A172 (cell line): ENCODE measurements around the gene PNO1. TPM values are rescaled to one million over a fixed set of nuclear protein-coding genes. Genes with fewer than 3 reads are reported as not detected.

Source experiments
- DNase-seq: peaks from one replicate; pipeline ENCODE4 v3.0.0-alpha.2; 2015; ENCODE audit warnings: low spot score
- total RNA-seq: library from RNA; depleted of rRNA; stranded (reverse); fragments of >200 nt; shearing (Covaris generic); gene quantifications from 2 replicates; pipeline ENCODE4 v1.2.3, GENCODE V29; 2014; rRNA removed

The PNO1 gene
- total RNA-seq, 1 experiment from 2014 or later = 63.1 TPM

GRCh38 chr2:68195096-68195495, 37.4 kb downstream of the PNO1 start:
- no peak for DNase-seq

DNA sequence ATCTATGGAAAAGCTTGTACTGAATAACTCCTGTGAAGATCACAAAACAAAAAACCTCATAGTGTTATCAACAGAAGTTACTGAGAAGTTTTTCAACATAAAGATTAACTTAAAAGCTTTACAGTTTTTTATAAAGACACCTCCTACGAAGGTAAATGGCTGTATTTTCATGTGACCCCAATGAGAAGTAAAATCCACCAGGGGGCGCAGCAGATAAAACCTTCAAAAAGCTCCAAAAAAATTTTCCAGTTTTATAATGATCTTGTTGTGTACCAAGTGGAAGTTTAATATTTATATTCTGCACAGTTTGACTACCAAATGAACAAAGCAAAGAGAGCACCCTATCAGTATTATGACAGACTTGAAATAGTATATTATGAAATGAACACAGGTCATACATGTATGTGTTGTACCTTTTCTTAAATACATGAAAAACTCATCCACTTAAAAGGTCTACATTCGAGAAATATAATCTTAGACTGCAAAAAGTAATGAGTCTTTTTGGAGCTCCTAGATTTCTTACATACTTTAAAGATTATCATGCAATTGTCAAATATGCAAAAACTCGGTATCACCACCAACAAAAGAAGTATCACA, 38.5 kb downstream of the PNO1 start:
- peak; percentile 11 for DNase-seq

- DNase-seq = no peak
Measured at GRCh38 chr2:68200157-68200787, 42.6 kb downstream of the PNO1 start.

DNA sequence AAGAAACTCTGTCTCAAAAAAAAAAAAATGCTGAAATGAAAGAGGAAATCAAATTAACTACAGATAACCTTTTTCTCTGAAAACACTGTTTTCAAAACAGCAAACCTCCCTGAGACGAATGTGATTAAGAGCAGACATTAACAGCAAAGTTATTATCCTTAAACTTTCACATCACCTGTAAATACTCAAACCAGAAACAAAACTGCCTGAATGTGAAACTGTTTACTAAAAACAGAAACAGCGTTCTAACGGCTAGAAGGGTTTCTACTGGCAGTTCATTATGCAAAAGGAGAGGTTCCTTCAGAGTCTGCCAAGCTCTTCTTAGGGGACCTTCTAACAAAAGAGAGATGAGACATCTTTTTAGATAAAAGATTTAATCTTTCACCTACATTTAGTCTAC, 45.9 kb downstream of the PNO1 start:
- DNase-seq = no peak

GRCh38 chr2:68206793-68207192, 49.1 kb downstream of the PNO1 start:
- no peak for DNase-seq

GRCh38 chr2:68214381-68214780, 56.7 kb downstream of the PNO1 start:
- DNase-seq = no peak

DNA sequence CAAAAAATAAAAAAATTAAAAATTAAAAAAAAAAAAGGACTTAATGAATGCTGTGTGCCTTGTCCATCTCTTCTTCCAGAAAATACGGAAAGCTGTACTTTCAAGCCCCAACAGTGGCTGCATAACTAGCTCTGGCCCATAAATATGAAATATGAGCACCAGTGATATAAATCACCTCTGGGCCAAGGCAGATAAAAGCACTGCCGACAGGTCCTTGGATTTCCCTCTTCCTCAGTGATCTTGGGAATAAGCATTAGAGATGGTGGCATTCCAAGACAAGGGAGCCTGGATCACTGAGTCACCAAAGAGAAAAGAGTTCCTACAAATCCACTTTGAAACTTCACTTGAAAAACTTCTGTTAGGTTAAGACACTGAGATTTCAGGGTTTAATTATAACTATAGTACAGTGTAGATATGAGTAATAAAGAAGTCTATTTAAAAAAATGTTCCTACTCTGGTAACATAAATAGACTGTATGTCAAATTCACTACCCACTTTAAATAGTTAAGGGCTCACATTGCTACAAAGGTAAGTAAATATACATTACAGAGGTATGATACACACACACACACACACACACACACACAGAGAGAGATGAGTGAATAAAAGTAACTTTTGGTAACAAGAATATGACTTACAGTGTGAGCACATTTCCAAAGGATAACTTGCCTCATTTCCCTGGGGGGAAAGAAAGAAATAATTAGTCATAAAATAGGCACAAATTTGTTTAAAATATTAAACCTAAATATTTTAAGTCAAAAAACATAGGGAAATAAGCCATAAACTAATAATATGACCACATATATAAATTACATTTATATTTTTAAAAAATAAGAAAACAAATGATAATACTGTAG, 59.0 kb downstream of the PNO1 start:
- DNase-seq = no peak

DNA sequence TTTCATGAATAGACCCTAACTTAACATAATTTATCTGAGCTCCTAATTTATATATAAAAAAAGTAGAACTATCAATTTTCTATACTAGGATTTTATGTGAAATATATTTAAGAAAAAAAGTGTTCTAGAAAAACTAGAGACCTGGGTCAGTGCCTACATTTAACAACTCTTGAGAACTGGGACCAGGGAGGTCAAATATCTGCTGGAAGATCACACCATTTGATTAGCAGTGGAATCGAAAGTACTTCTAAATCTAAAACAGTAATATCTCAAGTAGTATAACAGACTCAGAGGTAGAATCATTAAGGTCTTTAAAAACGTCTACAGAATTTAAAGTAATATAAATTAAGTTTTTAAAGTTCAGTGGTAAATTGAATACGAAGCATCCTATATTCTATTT, 60.0 kb downstream of the PNO1 start:
- DNase-seq = no peak

GRCh38 chr2:68218343-68218901, 60.7 kb downstream of the PNO1 start:
- no peak for DNase-seq

- no peak for DNase-seq
Measured at GRCh38 chr2:68222287-68222686, 64.6 kb downstream of the PNO1 start.

DNA sequence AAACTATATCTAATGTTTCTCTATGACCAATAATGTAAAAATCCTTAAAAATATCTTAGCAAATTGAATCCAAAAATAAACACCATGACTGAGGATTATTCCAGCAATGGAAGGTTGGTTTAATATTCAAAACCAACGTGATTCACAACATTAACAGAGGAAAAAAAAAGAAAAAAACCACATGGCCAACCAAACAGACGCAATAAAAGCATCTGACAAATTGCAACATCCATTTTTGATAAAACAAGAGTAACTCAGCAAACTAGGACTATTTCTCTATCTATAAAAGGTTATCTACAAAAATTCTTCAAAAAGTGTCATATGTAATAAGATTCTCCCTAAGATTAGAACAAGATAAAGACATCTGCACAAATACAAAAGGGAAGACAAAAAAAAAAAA, 65.7 kb downstream of the PNO1 start:
- no peak for DNase-seq

- peak; percentile 44 for DNase-seq
Measured at GRCh38 chr2:68225119-68225632, 67.5 kb downstream of the PNO1 start.

Other genes starting within 250 kb of the PNO1 start
- 74.8 and 127 TPM in 2 replicates for gene C1D, start 94.9 kb upstream of the PNO1 start, total RNA-seq
- gene PPP3R1, start 94.6 kb downstream of the PNO1 start, total RNA-seq = 18.0 and 24.5 TPM in 2 replicates
- gene CNRIP1, start 162.1 kb downstream of the PNO1 start, total RNA-seq = 11.4 and 13.1 TPM in 2 replicates
- not detected in 2 replicates for gene PLEK, start 207.4 kb downstream of the PNO1 start, total RNA-seq